ENCODE data around the gene JAKMIP2.
"Not testable (repeated sequence)": the region's sequence is repeated elsewhere in the genome, so short reads cannot be mapped to it uniquely, and the experiment has no call there.

Gene JAKMIP2

GRCh38 chr5:147743012-147743411 lies 39.5 kb downstream of the JAKMIP2 start:
- DNase-seq = no peak

GRCh38 chr5:147742151-147742550 lies 40.4 kb downstream of the JAKMIP2 start:
- no peak for DNase-seq

- DNase-seq = no peak
Measured at GRCh38 chr5:147740864-147741263, 41.7 kb downstream of the JAKMIP2 start.

- DNase-seq = no peak
Measured at GRCh38 chr5:147737921-147738320, 44.6 kb downstream of the JAKMIP2 start.

GRCh38 chr5:147735621-147736125 lies 46.9 kb downstream of the JAKMIP2 start:
- DNase-seq = no peak

GRCh38 chr5:147734894-147735293 lies 47.6 kb downstream of the JAKMIP2 start:
- no peak for DNase-seq

GRCh38 chr5:147733075-147733474 lies 49.5 kb downstream of the JAKMIP2 start:
- no peak for DNase-seq

GRCh38 chr5:147732291-147732883 lies 50.1 kb downstream of the JAKMIP2 start:
- DNase-seq = no peak

GRCh38 chr5:147731431-147732290 lies 50.9 kb downstream of the JAKMIP2 start:
- DNase-seq = no peak

- no peak for DNase-seq
Measured at GRCh38 chr5:147727200-147727599, 55.3 kb downstream of the JAKMIP2 start.

GRCh38 chr5:147721191-147721960 lies 61.2 kb downstream of the JAKMIP2 start:
- DNase-seq = not testable (repeated sequence)

- DNase-seq = no peak
Measured at GRCh38 chr5:147713550-147714295, 68.8 kb downstream of the JAKMIP2 start.

GRCh38 chr5:147712598-147712997 lies 69.9 kb downstream of the JAKMIP2 start:
- DNase-seq = no peak

- no peak for DNase-seq
Measured at GRCh38 chr5:147712019-147712418, 70.5 kb downstream of the JAKMIP2 start.

- no peak for DNase-seq
Measured at GRCh38 chr5:147711019-147711418, 71.5 kb downstream of the JAKMIP2 start.

GRCh38 chr5:147708708-147709107 lies 73.8 kb downstream of the JAKMIP2 start:
- no peak for DNase-seq

- no peak for DNase-seq
Measured at GRCh38 chr5:147704544-147704943, 78.0 kb downstream of the JAKMIP2 start.

GRCh38 chr5:147701468-147701867 lies 81.1 kb downstream of the JAKMIP2 start:
- DNase-seq = no peak

- DNase-seq = no peak
Measured at GRCh38 chr5:147699496-147700088, 82.9 kb downstream of the JAKMIP2 start.

GRCh38 chr5:147697380-147697779 lies 85.1 kb downstream of the JAKMIP2 start:
- DNase-seq = no peak

- DNase-seq = no peak
Measured at GRCh38 chr5:147694772-147695171, 87.8 kb downstream of the JAKMIP2 start.

- no peak for DNase-seq
Measured at GRCh38 chr5:147693233-147693632, 89.3 kb downstream of the JAKMIP2 start.
